Kidney (tissue), 14 donors: ENCODE measurements around the gene NYAP2. TPM values are rescaled to one million over a fixed set of nuclear protein-coding genes. Genes with fewer than 3 reads are reported as not detected.
A peak's percentile ranks its signal among the peaks of the same experiment; 100 is the strongest.

Experiments used
- DNase-seq, 5 donors: peaks; one replicate each; pipeline ENCODE4 v3.0.0-alpha.2; 2013 to 2020
- FAIRE-seq: peaks from 2 replicates; lab custom pipeline; 2012; peaks lifted over from hg19 to GRCh38; lab: Jason Lieb, UNC
- H3K27ac ChIP-seq, 2 donors: one replicate each; pipeline ENCODE4 v1.7.0; 2013; ENCODE audit warnings: low read depth in 2 of 2, low read length in 2 of 2, inconsistent platforms in 1 of 2
- H3K27me3 ChIP-seq: one replicate; pipeline ENCODE4 v1.7.1; 2013; ENCODE audit warnings: low read length, inconsistent platforms; ENCODE audit not compliant: control insufficient read depth, insufficient read depth
- H3K36me3 ChIP-seq, 3 donors: one replicate each; pipeline versions ENCODE4 v1.7.0 to v1.7.1; 2013; ENCODE audit warnings: low read length in 3 of 3, control low read depth in 1 of 3, inconsistent platforms in 1 of 3; ENCODE audit not compliant: insufficient read depth in 3 of 3, control insufficient read depth in 2 of 3
- H3K4me1 ChIP-seq, 3 donors: one replicate each; pipeline versions ENCODE4 v1.7.0 to v1.7.1; 2013; ENCODE audit warnings: low read length in 3 of 3, inconsistent platforms in 1 of 3, low read depth in 1 of 3; ENCODE audit not compliant: control insufficient read depth in 2 of 3, insufficient read depth in 2 of 3
- H3K4me3 ChIP-seq, 3 donors: one replicate each; pipeline versions ENCODE4 v1.7.0 to v1.8.1; 2013; ENCODE audit warnings: low read length in 3 of 3, control low read depth in 1 of 3, inconsistent platforms in 1 of 3
- H3K9ac ChIP-seq, 3 donors: one replicate each; pipeline versions ENCODE4 v1.7.0 to v1.7.1; 2013; ENCODE audit warnings: low read length in 3 of 3, control low read depth in 1 of 3, inconsistent platforms in 1 of 3
- H3K9me3 ChIP-seq, 3 donors: one replicate each; pipeline versions ENCODE4 v1.7.0 to v1.7.1; 2013; ENCODE audit warnings: low read length in 3 of 3, control low read depth in 1 of 3, inconsistent platforms in 1 of 3; ENCODE audit not compliant: control insufficient read depth in 2 of 3, insufficient read depth in 1 of 3
- intact Hi-C: fragments of 100-400 bp; cut with DNase I; formaldehyde crosslinking; loops from one replicate; pipeline ENCODE4 v1.11.1; 2022
- polyA plus RNA-seq: library from polyadenylated mRNA; stranded (reverse); fragments of 350-450 nt; fragmentation: Illumina TruSeq; extraction: RNeasy Lipid Tissue Mini Kit (QIAGEN cat#74804); gene quantifications from one replicate; pipeline ENCODE4 v1.2.3, GENCODE V29; 2014; ENCODE audit warnings: low read depth, low replicate concordance; ENCODE audit not compliant: insufficient read depth
- total RNA-seq: library from RNA; stranded (reverse); fragmentation: NEBNext Ultra II Directional; extraction: Animal tissue kit (Norgen Biotek cat#: 25700); gene quantifications from one replicate; pipeline ENCODE4 v1.2.1, GENCODE V29; 2021
- TF ChIP-seq, protein P1 (sequence below): IDR thresholded peaks from 3 replicates; pipeline ENCODE4 v1.5.1; 2012; ENCODE audit warnings: mild to moderate bottlenecking, moderate library complexity, borderline replicate concordance; ENCODE audit not compliant: insufficient read depth; ENCODE audit errors: extremely low read depth
- donor health status: control.
- donor health status: control.
- donor health status: control.
- donor health status: control.
- donor health status: control.
- donor health status: DM: yes; HTN: yes; CAD: no.
- donor health status: Normal renal cell carcinoma (clear cell type).

The NYAP2 gene
- total and polyA plus RNA-seq, 2 donors from 2014 or later = 0.66 TPM; not detected in 1

DNA sequence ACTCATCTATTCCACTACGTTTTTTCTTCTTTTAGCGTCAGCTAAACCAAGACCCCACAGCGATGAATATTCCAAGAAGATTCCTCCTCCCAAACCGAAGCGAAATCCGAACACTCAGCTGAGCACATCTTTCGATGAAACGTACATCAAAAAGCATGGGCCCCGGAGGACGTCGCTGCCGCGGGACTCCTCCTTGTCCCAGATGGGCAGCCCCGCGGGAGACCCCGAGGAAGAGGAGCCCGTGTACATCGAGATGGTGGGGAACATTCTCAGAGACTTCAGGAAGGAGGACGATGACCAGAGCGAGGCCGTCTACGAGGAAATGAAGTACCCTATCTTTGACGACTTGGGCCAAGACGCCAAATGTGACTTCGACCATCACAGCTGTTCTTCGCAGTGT is 182.4 kb downstream of the NYAP2 start:
- Histone ChIP-seq H3K9me3 (no peaks in the 10 kb centered on the region), H3K4me3 (no peak overlapping the region), H3K36me3 (no peaks in the 10 kb centered on the region), H3K9ac (no peak overlapping the region), H3K27me3 (no peaks in the 10 kb centered on the region), H3K27ac (no peak overlapping the region), H3K4me1 (no peaks in the 10 kb centered on the region)
- no peak for FAIRE-seq
- no peak for DNase-seq
- intact Hi-C loops = no loop called here
- TF ChIP-seq, protein P1, sequence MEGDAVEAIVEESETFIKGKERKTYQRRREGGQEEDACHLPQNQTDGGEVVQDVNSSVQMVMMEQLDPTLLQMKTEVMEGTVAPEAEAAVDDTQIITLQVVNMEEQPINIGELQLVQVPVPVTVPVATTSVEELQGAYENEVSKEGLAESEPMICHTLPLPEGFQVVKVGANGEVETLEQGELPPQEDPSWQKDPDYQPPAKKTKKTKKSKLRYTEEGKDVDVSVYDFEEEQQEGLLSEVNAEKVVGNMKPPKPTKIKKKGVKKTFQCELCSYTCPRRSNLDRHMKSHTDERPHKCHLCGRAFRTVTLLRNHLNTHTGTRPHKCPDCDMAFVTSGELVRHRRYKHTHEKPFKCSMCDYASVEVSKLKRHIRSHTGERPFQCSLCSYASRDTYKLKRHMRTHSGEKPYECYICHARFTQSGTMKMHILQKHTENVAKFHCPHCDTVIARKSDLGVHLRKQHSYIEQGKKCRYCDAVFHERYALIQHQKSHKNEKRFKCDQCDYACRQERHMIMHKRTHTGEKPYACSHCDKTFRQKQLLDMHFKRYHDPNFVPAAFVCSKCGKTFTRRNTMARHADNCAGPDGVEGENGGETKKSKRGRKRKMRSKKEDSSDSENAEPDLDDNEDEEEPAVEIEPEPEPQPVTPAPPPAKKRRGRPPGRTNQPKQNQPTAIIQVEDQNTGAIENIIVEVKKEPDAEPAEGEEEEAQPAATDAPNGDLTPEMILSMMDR = no peak

GRCh38 chr2:225582355-225583116 is 183.0 kb downstream of the NYAP2 start:
- Histone ChIP-seq H3K9ac (no peak overlapping the region), H3K9me3 (no peaks in the 10 kb centered on the region), H3K27ac (no peak overlapping the region), H3K4me1 (no peaks in the 10 kb centered on the region), H3K27me3 (no peaks in the 10 kb centered on the region), H3K4me3 (no peak overlapping the region), H3K36me3 (no peaks in the 10 kb centered on the region)
- DNase-seq = peak in 1 of 5 donors; percentile 66
- TF ChIP-seq, protein P1 = no peak
- intact Hi-C loops = no loop called here
- no peak for FAIRE-seq

GRCh38 chr2:225584796-225585195 is 185.3 kb downstream of the NYAP2 start:
- intact Hi-C loops = no loop called here
- no peak overlapping the region for H3K4me3 ChIP-seq
- H3K4me1 ChIP-seq = no peaks in the 10 kb centered on the region
- DNase-seq (no peak), FAIRE-seq (no peak)
- H3K9ac ChIP-seq = no peak overlapping the region
- no peaks in the 10 kb centered on the region for H3K27me3 ChIP-seq
- H3K9me3 ChIP-seq = no peaks in the 10 kb centered on the region
- H3K27ac ChIP-seq = no peak overlapping the region
- no peaks in the 10 kb centered on the region for H3K36me3 ChIP-seq
- TF ChIP-seq, protein P1 = no peak
